Chondrocyte (in vitro differentiated cells): ENCODE data around the gene ZSCAN5A. TPM values are rescaled to one million over a fixed set of nuclear protein-coding genes. Genes with fewer than 3 reads are reported as not detected.

Source experiments
- DNase-seq: peaks from one replicate; pipeline ENCODE4 v3.0.0; 2021; ENCODE audit warnings: mixed read lengths, low spot score
- H3K27ac Mint-ChIP-seq: one replicate; pipeline ENCODE4 v1.8.0; 2021; ENCODE audit warnings: mild to moderate bottlenecking, moderate library complexity, mixed read lengths; ENCODE audit not compliant: unreplicated experiment
- H3K27me3 Mint-ChIP-seq: 2 replicates; pipeline ENCODE4 v1.8.0; 2021; ENCODE audit warnings: low read depth, mixed read lengths
- H3K36me3 Mint-ChIP-seq: 2 replicates; pipeline ENCODE4 v1.8.0; 2021; ENCODE audit warnings: low read depth, mixed read lengths
- H3K4me1 Mint-ChIP-seq: 2 replicates; pipeline ENCODE4 v1.8.0; 2021; ENCODE audit warnings: low read depth, mild to moderate bottlenecking, mixed read lengths
- H3K4me3 Mint-ChIP-seq: one replicate; pipeline ENCODE4 v1.8.0; 2021; ENCODE audit warnings: mild to moderate bottlenecking, moderate library complexity, mixed read lengths; ENCODE audit not compliant: unreplicated experiment
- H3K9me3 Mint-ChIP-seq: 2 replicates; pipeline ENCODE4 v1.8.0; 2021; ENCODE audit warnings: low read depth, mixed read lengths
- total RNA-seq: library from RNA; stranded (reverse); gene quantifications from 3 replicates; pipeline ENCODE4 v1.2.1, GENCODE V29; 2021
- TF ChIP-seq, protein P1 (sequence below): fragments of 200-600 bp; sonication (generic); IDR thresholded peaks from 2 replicates; pipeline ENCODE4 v1.5.0; 2021; ENCODE audit warnings: antibody characterized with exemption, mild to moderate bottlenecking, moderate library complexity

Gene ZSCAN5A
- total RNA-seq, 1 donor from 2014 or later = 1.5 TPM

DNA sequence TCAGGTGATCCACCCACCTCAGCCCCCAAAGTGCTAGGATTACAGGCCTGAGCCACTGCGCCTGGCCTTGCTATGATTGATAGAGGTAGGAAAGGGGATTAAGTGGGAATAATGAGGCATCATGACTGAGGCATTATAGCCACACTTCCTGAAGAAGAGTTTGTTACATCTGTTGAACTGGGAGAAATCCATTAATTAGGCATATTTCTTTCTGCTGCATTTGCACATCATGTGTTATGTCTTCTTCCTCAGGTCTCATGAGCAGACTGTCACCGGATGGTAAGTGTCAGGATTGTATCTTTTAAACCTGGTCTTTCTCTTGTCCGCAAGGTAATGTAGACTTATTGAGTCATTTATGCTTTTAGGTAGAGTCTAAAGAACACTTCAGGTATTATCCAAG lies 29.9 kb downstream of the ZSCAN5A start:
- H3K36me3 Mint-ChIP-seq = peaks cover 13% of the 10 kb centered on the region
- H3K4me3 Mint-ChIP-seq = no peak overlapping the region
- TF ChIP-seq, protein P1, sequence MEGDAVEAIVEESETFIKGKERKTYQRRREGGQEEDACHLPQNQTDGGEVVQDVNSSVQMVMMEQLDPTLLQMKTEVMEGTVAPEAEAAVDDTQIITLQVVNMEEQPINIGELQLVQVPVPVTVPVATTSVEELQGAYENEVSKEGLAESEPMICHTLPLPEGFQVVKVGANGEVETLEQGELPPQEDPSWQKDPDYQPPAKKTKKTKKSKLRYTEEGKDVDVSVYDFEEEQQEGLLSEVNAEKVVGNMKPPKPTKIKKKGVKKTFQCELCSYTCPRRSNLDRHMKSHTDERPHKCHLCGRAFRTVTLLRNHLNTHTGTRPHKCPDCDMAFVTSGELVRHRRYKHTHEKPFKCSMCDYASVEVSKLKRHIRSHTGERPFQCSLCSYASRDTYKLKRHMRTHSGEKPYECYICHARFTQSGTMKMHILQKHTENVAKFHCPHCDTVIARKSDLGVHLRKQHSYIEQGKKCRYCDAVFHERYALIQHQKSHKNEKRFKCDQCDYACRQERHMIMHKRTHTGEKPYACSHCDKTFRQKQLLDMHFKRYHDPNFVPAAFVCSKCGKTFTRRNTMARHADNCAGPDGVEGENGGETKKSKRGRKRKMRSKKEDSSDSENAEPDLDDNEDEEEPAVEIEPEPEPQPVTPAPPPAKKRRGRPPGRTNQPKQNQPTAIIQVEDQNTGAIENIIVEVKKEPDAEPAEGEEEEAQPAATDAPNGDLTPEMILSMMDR = no peak
- H3K27me3 Mint-ChIP-seq = no peaks in the 10 kb centered on the region
- no peaks in the 10 kb centered on the region for H3K4me1 Mint-ChIP-seq
- no peak overlapping the region for H3K27ac Mint-ChIP-seq
- no peak for DNase-seq
- H3K9me3 Mint-ChIP-seq = peaks cover 23% of the 10 kb centered on the region

- no peak overlapping the region for H3K4me3 Mint-ChIP-seq
- H3K9me3 Mint-ChIP-seq = peaks cover 9% of the 10 kb centered on the region
- peaks cover 5% of the 10 kb centered on the region for H3K36me3 Mint-ChIP-seq
- no peaks in the 10 kb centered on the region for H3K27me3 Mint-ChIP-seq
- TF ChIP-seq, protein P1 = no peak
- H3K27ac Mint-ChIP-seq = no peak overlapping the region
- DNase-seq = no peak
- no peaks in the 10 kb centered on the region for H3K4me1 Mint-ChIP-seq
These were observed 31.8 kb downstream of the ZSCAN5A start for GRCh38 chr19:56282809-56283208.

DNA sequence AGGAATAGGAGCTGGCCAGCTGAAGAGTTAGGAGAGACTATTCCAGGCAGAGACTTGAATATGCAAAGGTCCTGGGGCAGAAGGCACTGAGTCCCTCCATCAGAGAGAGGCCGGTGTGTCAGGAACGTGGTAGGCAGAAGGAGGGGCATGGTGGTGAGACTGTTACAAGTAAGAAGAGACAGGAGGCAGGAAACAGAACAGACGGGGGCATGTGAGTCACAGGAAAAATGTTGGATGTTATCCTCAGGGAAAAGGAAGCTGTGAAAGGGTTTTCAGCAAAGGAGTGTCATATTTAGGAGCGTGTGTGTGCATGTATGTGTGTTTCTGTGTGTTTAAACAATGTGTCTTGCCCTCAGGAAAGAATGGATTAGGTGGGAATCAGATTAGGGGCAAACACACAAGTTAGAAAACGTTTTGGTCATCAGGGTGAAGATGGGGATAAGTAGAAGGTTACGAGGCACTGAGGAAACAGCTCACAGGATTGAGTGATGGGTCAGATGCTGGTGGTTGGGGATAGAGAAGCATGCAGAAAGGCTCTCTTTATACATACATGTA lies 41.0 kb downstream of the ZSCAN5A start:
- DNase-seq = no peak
- TF ChIP-seq, protein P1 = no peak
- Mint-ChIP-seq H3K27ac (peak overlapping the region; percentile 49), H3K9me3 (peaks cover 19% of the 10 kb centered on the region), H3K27me3 (no peaks in the 10 kb centered on the region), H3K4me1 (peaks cover 4% of the 10 kb centered on the region), H3K4me3 (no peak overlapping the region), H3K36me3 (peaks cover 6% of the 10 kb centered on the region)

GRCh38 chr19:56272161-56272798 lies 42.4 kb downstream of the ZSCAN5A start, which contains the start of gene EDDM13:
Gene EDDM13 (plus strand): TSS chr19:56272748. CDS start chr19:56272835, 87 bp downstream.
- H3K36me3 Mint-ChIP-seq = peaks cover 6% of the 10 kb centered on the region
- TF ChIP-seq, protein P1 = no peak
- no peak within 1 kb of the TSS for H3K4me3 Mint-ChIP-seq
- DNase-seq = no peak
- H3K9me3 Mint-ChIP-seq = peaks cover 17% of the 10 kb centered on the region
- no peaks in the 10 kb centered on the region for H3K27me3 Mint-ChIP-seq
- no peak within 1 kb of the TSS for H3K27ac Mint-ChIP-seq
- peaks cover 4% of the 10 kb centered on the region for H3K4me1 Mint-ChIP-seq

GRCh38 chr19:56271151-56271550 lies 43.5 kb downstream of the ZSCAN5A start:
- H3K4me1 Mint-ChIP-seq = peaks cover 4% of the 10 kb centered on the region
- no peak for DNase-seq
- TF ChIP-seq, protein P1 = no peak
- no peak overlapping the region for H3K4me3 Mint-ChIP-seq
- H3K27ac Mint-ChIP-seq = no peak overlapping the region
- H3K36me3 Mint-ChIP-seq = peaks cover 6% of the 10 kb centered on the region
- H3K27me3 Mint-ChIP-seq = no peaks in the 10 kb centered on the region
- H3K9me3 Mint-ChIP-seq = peaks cover 15% of the 10 kb centered on the region
